Activated T-helper 2 cell treated with anti-CD3 and anti-CD28 coated beads, Interferon-gamma antibody, Interleukin-2, Interleukin-4, amounts not matched to agents 10 μg/mL and 5 μg/mL and 100 μg/mL, durations not matched to agents 14 hours and 24 hours and 36 hours (primary cell): ENCODE results near the gene AP2A1. TPM values are rescaled to one million over a fixed set of nuclear protein-coding genes. Genes with fewer than 3 reads are reported as not detected.
"Not testable (repeated sequence)": the region's sequence is repeated elsewhere in the genome, so short reads cannot be mapped to it uniquely, and the experiment has no call there.

Experiments
- DNase-seq: peaks from one replicate; pipeline ENCODE4 v3.0.0; 2021; ENCODE audit warnings: low spot score
- H3K27ac Mint-ChIP-seq: one replicate; pipeline ENCODE4 v1.8.0; 2021; ENCODE audit warnings: mixed read lengths
- H3K27me3 Mint-ChIP-seq: one replicate; pipeline ENCODE4 v1.8.0; 2021; ENCODE audit warnings: low read depth, mixed read lengths
- H3K36me3 Mint-ChIP-seq: one replicate; pipeline ENCODE4 v1.8.0; 2021; ENCODE audit warnings: low read depth, mixed read lengths
- H3K4me1 Mint-ChIP-seq: one replicate; pipeline ENCODE4 v1.8.0; 2021; ENCODE audit warnings: low read depth, mixed read lengths
- H3K4me3 Mint-ChIP-seq: one replicate; pipeline ENCODE4 v1.8.0; 2021; ENCODE audit warnings: low read depth, mild to moderate bottlenecking, moderate library complexity, mixed read lengths
- H3K9me3 Mint-ChIP-seq: one replicate; pipeline ENCODE4 v1.8.0; 2021; ENCODE audit warnings: mixed read lengths
- intact Hi-C: fragments of 100-400 bp; cut with micrococcal nuclease; formaldehyde crosslinking; loops from one replicate; pipeline ENCODE4 v1.15.1; 2023
- total RNA-seq: library from RNA; stranded (reverse); gene quantifications from 2 replicates; pipeline ENCODE4 v1.2.3, GENCODE V29; 2022

Gene AP2A1
- total RNA-seq: 61.9 and 65.4 TPM in 2 replicates

- intact Hi-C loops: loop anchor here (1.0 to 2.0 kb wide), 5 partner anchors 46 to 127 kb away; partner anchors contain the start of genes AKT1S1, FUZ, PNKP and PRMT1
- H3K36me3 Mint-ChIP-seq: peaks cover 6% of the 10 kb centered on the region
- H3K4me3 Mint-ChIP-seq: peak within 1 kb of the TSS; percentile 96
- peaks cover 18% of the 10 kb centered on the region for H3K4me1 Mint-ChIP-seq
- H3K9me3 Mint-ChIP-seq: no peaks in the 10 kb centered on the region
- peak within 1 kb of the TSS; percentile 89 for H3K27ac Mint-ChIP-seq
- DNase-seq: no peak
- no peaks in the 10 kb centered on the region for H3K27me3 Mint-ChIP-seq
Observed at GRCh38 chr19:49766930-49767299, at the start of gene AP2A1. TSS of gene AP2A1 (plus strand) at chr19:49767001. CDS start at chr19:49767134, 133 bp downstream.

- H3K27me3 Mint-ChIP-seq: no peaks in the 10 kb centered on the region
- peaks cover 7% of the 10 kb centered on the region for H3K4me1 Mint-ChIP-seq
- H3K9me3 Mint-ChIP-seq: no peaks in the 10 kb centered on the region
- peak overlapping the region; percentile 17 for H3K4me3 Mint-ChIP-seq
- intact Hi-C loops: no loop called here
- H3K36me3 Mint-ChIP-seq: no peaks in the 10 kb centered on the region
- no peak for DNase-seq
- H3K27ac Mint-ChIP-seq: no peak overlapping the region
Observed at GRCh38 chr19:49718511-49718910, 48.3 kb upstream of the AP2A1 start.

GRCh38 chr19:49718991-49719390 is 47.8 kb upstream of the AP2A1 start:
- Mint-ChIP-seq H3K4me1 (peaks cover 7% of the 10 kb centered on the region), H3K36me3 (no peaks in the 10 kb centered on the region), H3K9me3 (no peaks in the 10 kb centered on the region), H3K27me3 (no peaks in the 10 kb centered on the region), H3K4me3 (peak overlapping the region; percentile 8), H3K27ac (no peak overlapping the region)
- no peak for DNase-seq
- intact Hi-C loops: no loop called here

- H3K27me3 Mint-ChIP-seq, DNase-seq, H3K4me1 Mint-ChIP-seq, H3K4me3 Mint-ChIP-seq, H3K27ac Mint-ChIP-seq, intact Hi-C loops, H3K9me3 Mint-ChIP-seq, H3K36me3 Mint-ChIP-seq: not testable (repeated sequence)
Observed at GRCh38 chr19:49719420-49719819, 47.4 kb upstream of the AP2A1 start.

- DNase-seq: no peak
- Mint-ChIP-seq H3K27ac (no peak overlapping the region), H3K9me3 (no peaks in the 10 kb centered on the region), H3K4me1 (no peaks in the 10 kb centered on the region), H3K36me3 (no peaks in the 10 kb centered on the region), H3K4me3 (no peak overlapping the region), H3K27me3 (no peaks in the 10 kb centered on the region)
- intact Hi-C loops: no loop called here
Observed at GRCh38 chr19:49727217-49728030, 39.4 kb upstream of the AP2A1 start.

GRCh38 chr19:49730166-49730565 is 36.6 kb upstream of the AP2A1 start:
- Mint-ChIP-seq H3K27ac (no peak overlapping the region), H3K36me3 (no peaks in the 10 kb centered on the region), H3K4me3 (no peak overlapping the region), H3K4me1 (no peaks in the 10 kb centered on the region), H3K27me3 (no peaks in the 10 kb centered on the region), H3K9me3 (no peaks in the 10 kb centered on the region)
- intact Hi-C loops: no loop called here
- DNase-seq: no peak

- no peak overlapping the region for H3K27ac Mint-ChIP-seq
- no peak overlapping the region for H3K4me3 Mint-ChIP-seq
- no peak for DNase-seq
- intact Hi-C loops: no loop called here
- no peaks in the 10 kb centered on the region for H3K9me3 Mint-ChIP-seq
- H3K4me1 Mint-ChIP-seq: no peaks in the 10 kb centered on the region
- no peaks in the 10 kb centered on the region for H3K27me3 Mint-ChIP-seq
- H3K36me3 Mint-ChIP-seq: no peaks in the 10 kb centered on the region
Observed at GRCh38 chr19:49738268-49738667, 28.5 kb upstream of the AP2A1 start.

GRCh38 chr19:49739098-49739497 is 27.7 kb upstream of the AP2A1 start:
- Mint-ChIP-seq H3K9me3 (no peaks in the 10 kb centered on the region), H3K36me3 (no peaks in the 10 kb centered on the region)

GRCh38 chr19:49739933-49740332 is 26.9 kb upstream of the AP2A1 start:
- no peak for DNase-seq
- no peak overlapping the region for H3K27ac Mint-ChIP-seq
- no peaks in the 10 kb centered on the region for H3K4me1 Mint-ChIP-seq
- H3K27me3 Mint-ChIP-seq: no peaks in the 10 kb centered on the region
- intact Hi-C loops: no loop called here
- no peaks in the 10 kb centered on the region for H3K9me3 Mint-ChIP-seq
- H3K36me3 Mint-ChIP-seq: no peaks in the 10 kb centered on the region
- H3K4me3 Mint-ChIP-seq: no peak overlapping the region

More at GRCh38 chr19:49739098-49739497, 27.7 kb upstream of the AP2A1 start:
- DNase-seq: no peak
- no peak overlapping the region for H3K4me3 Mint-ChIP-seq
- H3K27me3 Mint-ChIP-seq: no peaks in the 10 kb centered on the region
- H3K27ac Mint-ChIP-seq: no peak overlapping the region
- intact Hi-C loops: no loop called here
- H3K4me1 Mint-ChIP-seq: no peaks in the 10 kb centered on the region

- no peaks in the 10 kb centered on the region for H3K4me1 Mint-ChIP-seq
- H3K9me3 Mint-ChIP-seq: no peaks in the 10 kb centered on the region
- no peak for DNase-seq
- no peak overlapping the region for H3K27ac Mint-ChIP-seq
- no peaks in the 10 kb centered on the region for H3K27me3 Mint-ChIP-seq
- intact Hi-C loops: no loop called here
- H3K4me3 Mint-ChIP-seq: no peak overlapping the region
- no peaks in the 10 kb centered on the region for H3K36me3 Mint-ChIP-seq
Observed at GRCh38 chr19:49741210-49741844, 25.5 kb upstream of the AP2A1 start.

- H3K36me3 Mint-ChIP-seq: no peaks in the 10 kb centered on the region
- no peaks in the 10 kb centered on the region for H3K27me3 Mint-ChIP-seq
- no peak for DNase-seq
- H3K4me1 Mint-ChIP-seq: no peaks in the 10 kb centered on the region
- no peak overlapping the region for H3K27ac Mint-ChIP-seq
- intact Hi-C loops: no loop called here
- no peak overlapping the region for H3K4me3 Mint-ChIP-seq
- no peaks in the 10 kb centered on the region for H3K9me3 Mint-ChIP-seq
Observed at GRCh38 chr19:49744946-49745381, 21.8 kb upstream of the AP2A1 start.

GRCh38 chr19:49746206-49746958 is 20.4 kb upstream of the AP2A1 start:
- no peak overlapping the region for H3K27ac Mint-ChIP-seq
- intact Hi-C loops: no loop called here
- H3K27me3 Mint-ChIP-seq: no peaks in the 10 kb centered on the region
- H3K4me1 Mint-ChIP-seq: no peaks in the 10 kb centered on the region
- H3K4me3 Mint-ChIP-seq: no peak overlapping the region
- H3K36me3 Mint-ChIP-seq: no peaks in the 10 kb centered on the region
- peak; percentile 39 for DNase-seq
- H3K9me3 Mint-ChIP-seq: no peaks in the 10 kb centered on the region
